NB4 (cell line): Measurements from ENCODE around the gene LBHD2.

ENCODE experiments used
- DNase-seq: peaks from one replicate; pipeline ENCODE4 v3.0.0; 2010; ENCODE audit warnings: low read depth
- H3K4me3 ChIP-seq: one replicate; pipeline ENCODE4 v1.5.1; 2011; ENCODE audit warnings: mild to moderate bottlenecking, low read depth, low read length, moderate library complexity
- MYC ChIP-seq: IDR thresholded peaks from 2 replicates; pipeline ENCODE4 v1.6.1; 2011; ENCODE audit warnings: low read depth, low read length
- POLR2A ChIP-seq: IDR thresholded peaks from 2 replicates; pipeline ENCODE4 v1.6.1; 2011; ENCODE audit warnings: mild to moderate bottlenecking; ENCODE audit not compliant: insufficient read length; ENCODE audit errors: extremely low read depth
- TF ChIP-seq, protein P1 (sequence below): IDR thresholded peaks from 2 replicates; pipeline ENCODE4 v1.6.1; 2011; ENCODE audit warnings: low read depth, low read length
- TF ChIP-seq, protein P2 (sequence below): IDR thresholded peaks from one replicate; pipeline ENCODE4 v1.5.1; 2012; ENCODE audit warnings: low read depth, low read length

Gene LBHD2

DNA sequence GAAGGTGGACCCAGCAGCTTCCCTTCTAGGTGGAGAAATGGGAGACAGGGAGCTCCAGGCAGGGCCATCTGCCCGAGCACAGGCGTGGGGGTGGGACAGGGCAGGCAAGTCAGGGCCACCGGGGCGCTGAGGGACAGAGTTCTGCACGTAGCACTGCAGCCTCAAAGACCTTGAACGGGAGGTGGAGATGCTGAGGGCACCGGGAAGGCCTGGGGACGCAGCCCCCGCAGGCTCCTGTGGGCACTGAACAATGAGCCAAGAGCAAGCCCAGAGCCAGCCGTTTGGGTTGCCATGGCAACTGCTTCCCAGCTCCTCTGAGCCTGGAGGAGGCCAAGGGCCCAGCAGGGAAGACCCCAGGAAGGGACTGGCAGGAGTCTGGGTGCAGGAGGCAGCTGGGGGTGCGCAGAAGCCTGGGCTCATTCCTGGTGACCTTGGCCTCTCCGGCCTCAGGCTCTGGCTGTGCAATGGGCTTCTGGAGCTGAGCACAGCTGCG is 3.4 kb downstream of the LBHD2 start:
- TF ChIP-seq, protein P1, sequence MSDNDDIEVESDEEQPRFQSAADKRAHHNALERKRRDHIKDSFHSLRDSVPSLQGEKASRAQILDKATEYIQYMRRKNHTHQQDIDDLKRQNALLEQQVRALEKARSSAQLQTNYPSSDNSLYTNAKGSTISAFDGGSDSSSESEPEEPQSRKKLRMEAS = no peak
- TF ChIP-seq POLR2A (no peak), MYC (no peak)
- TF ChIP-seq, protein P2, sequence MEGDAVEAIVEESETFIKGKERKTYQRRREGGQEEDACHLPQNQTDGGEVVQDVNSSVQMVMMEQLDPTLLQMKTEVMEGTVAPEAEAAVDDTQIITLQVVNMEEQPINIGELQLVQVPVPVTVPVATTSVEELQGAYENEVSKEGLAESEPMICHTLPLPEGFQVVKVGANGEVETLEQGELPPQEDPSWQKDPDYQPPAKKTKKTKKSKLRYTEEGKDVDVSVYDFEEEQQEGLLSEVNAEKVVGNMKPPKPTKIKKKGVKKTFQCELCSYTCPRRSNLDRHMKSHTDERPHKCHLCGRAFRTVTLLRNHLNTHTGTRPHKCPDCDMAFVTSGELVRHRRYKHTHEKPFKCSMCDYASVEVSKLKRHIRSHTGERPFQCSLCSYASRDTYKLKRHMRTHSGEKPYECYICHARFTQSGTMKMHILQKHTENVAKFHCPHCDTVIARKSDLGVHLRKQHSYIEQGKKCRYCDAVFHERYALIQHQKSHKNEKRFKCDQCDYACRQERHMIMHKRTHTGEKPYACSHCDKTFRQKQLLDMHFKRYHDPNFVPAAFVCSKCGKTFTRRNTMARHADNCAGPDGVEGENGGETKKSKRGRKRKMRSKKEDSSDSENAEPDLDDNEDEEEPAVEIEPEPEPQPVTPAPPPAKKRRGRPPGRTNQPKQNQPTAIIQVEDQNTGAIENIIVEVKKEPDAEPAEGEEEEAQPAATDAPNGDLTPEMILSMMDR = no peak
- DNase-seq = no peak

DNA sequence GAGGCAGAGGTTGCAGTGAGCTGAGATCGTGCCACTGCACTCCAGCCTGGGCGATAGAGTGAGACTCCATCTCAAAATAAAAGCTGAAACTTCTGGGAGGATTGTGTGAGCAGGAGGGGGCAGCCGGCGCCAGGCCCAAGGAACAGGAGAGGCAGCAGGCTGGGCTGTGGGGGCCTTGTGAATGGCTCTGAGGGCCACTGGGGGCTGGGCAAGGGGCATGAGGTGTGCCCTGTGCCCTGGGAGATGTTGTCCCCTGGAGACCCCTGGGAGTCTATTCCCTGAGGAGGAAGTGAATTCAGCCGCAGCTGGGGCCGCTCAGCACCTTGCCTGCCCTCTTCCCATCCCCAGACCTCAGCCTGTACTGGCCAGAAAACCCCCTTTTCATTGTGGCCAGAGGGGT is 4.9 kb downstream of the LBHD2 start:
- no peak overlapping the region for H3K4me3 ChIP-seq
- DNase-seq = no peak
- TF ChIP-seq, protein P2 = no peak
- TF ChIP-seq MYC (no peak), POLR2A (no peak)

More for the DNA sequence above, 3.4 kb downstream of the LBHD2 start:
- H3K4me3 ChIP-seq = no peak overlapping the region

DNA sequence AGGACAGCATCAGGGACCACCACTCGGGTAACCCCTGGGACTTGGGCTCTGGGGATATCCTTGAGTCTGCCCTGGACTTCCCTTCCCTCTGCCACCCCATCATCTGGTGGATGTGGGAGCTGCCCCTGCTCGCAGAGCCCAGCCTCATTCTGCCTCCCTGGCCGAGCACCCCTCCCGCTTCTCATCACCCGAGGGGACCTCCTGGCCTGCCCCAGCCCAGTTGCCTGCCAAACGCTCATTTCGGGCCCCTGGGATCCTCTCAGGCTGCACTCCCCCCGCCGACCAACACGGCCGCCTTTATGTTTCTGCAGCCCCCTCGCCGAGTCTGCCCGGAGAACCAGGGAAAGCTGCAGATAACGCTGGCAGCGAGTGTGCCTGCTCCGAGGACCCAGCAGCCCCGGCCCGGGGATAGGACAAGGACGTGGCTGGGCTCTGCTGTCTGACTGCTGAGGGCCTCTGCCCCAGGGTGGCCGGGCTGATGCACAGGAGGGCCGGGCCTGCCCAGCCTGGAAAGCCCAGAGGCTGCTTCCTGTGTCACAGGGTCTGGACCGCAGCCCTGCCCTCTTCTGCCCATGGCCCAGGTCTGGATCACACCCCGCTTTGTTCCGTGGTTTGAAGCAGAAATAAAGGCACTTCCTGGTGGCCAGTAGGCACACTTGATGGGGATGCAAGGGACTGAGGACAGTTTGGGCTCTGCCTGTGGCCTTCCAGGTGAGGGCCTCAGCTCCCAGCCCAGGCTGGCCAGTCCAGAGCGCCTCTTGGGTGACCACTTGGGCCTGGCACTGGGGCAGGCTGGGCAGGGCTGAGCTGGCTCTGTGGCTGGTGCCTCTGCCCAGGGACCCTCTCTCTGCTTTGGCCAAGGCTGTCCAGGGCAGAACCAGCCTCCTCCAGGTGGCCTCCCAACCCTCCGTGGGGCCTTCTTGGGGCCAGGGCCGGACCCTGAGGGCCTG is 5.7 kb downstream of the LBHD2 start:
- DNase-seq = no peak
- TF ChIP-seq, protein P2 = no peak
- TF ChIP-seq, protein P1 = no peak
- TF ChIP-seq POLR2A = no peak
- H3K4me3 ChIP-seq = no peak overlapping the region

DNA sequence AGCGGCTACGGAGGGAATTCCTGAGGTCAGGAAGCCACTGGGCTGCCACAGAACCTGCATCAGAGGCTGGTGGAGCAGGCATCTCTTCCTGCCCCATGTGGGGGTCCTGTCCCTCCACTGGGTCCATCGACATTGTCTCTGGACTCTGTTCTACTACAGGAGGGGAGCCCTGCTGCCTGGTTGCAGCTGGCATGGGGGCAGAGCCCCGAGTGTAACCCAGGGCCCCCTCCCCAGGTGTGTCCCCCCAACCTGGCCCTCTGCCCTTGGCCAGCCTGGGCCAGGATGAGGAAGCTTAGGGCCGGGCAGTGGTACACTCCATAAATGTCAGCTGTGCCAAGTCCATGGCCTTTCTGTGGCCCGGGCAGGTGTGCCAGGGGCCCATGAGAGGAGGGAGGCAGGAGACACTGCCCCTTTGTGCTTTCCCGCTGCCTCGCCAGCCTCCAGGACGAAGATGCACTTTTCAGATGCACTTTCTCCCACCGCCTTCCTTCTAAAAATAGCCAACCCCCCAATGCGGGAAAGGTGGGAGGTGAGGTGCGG is 6.5 kb downstream of the LBHD2 start:
- H3K4me3 ChIP-seq = no peak overlapping the region
- TF ChIP-seq, protein P1 = no peak
- TF ChIP-seq POLR2A = no peak
- TF ChIP-seq MYC = no peak
- TF ChIP-seq, protein P2 = no peak
- DNase-seq = no peak

DNA sequence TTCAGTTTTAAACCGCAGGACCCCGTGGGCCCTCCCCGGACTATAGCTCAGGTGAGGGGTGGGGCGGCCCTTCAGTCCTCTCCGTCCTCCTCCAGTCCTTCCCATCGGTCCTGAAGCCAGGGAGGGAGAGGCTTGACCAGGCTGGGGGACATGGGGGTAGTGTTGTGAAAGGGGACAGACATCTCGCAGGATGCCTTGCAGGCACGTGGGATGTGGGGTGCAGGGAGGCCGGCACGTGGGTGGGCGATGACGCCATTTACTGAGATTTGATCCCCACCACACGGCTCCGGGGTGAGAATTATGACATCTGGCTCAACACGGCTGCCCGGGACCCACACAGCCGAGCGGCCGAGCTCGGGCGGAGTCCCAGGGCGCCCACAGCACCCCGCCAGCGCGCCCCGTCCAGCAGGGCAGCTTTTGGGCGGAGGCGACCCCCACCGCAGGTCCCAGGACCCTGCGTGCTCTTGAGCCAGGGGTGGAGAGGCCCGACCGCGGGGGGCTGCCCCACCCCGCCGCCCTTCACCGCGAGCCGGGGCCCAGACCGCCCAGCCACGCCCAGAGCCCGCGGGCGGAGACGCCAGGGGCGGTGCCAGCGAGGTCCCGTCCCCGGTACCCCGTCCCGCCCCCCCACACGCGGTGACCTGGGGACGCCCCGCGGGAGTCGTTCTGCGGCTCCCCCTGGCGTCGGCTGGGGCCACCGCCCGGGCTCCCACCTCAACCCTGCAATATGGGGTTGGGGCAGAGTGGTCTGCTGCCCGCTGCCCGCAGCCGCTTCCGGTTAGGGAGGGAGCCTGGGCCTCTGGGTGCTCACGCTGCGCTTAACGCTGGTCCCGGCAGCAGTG is 7.3 kb downstream of the LBHD2 start:
- peak; percentile 76; the same call in 1 of the 2 replicates for TF ChIP-seq MYC
- TF ChIP-seq, protein P2 = peak; percentile 49
- TF ChIP-seq, protein P1 = peak; percentile 88
- no peak for TF ChIP-seq POLR2A
- peak; percentile 90 for DNase-seq
- peak overlapping the region; percentile 11 for H3K4me3 ChIP-seq
